Measurements from ENCODE around the gene ELMO3. TPM values are rescaled to one million over a fixed set of nuclear protein-coding genes. Genes with fewer than 3 reads are reported as not detected.

ELMO3 gene
- total and polyA plus RNA-seq, 2 of the 13 experiments (the other 11 are each of a cell fraction or from before 2014, with no cell fraction given), result 2.6 to 4.0 TPM

DNA sequence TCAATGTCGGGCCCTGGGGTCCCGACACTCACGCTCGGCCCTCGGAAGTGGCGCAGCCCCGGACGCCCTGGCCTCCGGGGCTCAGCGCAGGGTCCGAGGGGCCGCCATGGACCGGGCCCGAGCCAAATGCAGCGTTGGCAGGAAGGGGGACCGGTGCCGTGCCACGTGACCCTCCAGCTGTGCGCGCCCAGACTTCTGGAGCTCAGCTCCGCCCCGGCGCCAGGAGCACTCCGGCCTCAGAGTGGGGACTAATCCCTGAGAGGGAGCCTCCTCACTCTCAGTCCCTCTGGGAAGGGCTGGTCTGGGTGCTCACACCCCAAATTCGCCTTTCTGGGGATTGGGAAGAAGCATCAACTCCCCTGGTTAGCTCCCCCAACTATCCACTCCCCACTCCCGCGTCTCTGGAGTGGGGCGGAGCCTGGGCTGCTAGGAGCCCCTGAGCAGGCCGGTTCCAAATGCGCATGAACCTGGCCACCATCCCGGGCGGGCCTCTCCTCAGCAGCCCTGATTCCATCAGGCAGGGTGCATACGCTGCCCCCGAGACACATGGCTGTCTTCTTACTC, 48.0 kb upstream of the ELMO3 start, which contains the start of gene B3GNT9 (continued):
- TF ChIP-seq, protein P1, sequence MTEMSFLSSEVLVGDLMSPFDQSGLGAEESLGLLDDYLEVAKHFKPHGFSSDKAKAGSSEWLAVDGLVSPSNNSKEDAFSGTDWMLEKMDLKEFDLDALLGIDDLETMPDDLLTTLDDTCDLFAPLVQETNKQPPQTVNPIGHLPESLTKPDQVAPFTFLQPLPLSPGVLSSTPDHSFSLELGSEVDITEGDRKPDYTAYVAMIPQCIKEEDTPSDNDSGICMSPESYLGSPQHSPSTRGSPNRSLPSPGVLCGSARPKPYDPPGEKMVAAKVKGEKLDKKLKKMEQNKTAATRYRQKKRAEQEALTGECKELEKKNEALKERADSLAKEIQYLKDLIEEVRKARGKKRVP (CRISPR knock-in tag; IDR thresholded peaks at IDR 0.05), result 0 out of 4 replicates have a peak, but pooled peaks of 1 of the 2 experiments have one; percentile 17
- TF ChIP-seq, protein P2, sequence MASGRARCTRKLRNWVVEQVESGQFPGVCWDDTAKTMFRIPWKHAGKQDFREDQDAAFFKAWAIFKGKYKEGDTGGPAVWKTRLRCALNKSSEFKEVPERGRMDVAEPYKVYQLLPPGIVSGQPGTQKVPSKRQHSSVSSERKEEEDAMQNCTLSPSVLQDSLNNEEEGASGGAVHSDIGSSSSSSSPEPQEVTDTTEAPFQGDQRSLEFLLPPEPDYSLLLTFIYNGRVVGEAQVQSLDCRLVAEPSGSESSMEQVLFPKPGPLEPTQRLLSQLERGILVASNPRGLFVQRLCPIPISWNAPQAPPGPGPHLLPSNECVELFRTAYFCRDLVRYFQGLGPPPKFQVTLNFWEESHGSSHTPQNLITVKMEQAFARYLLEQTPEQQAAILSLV (CRISPR knock-in tag; IDR thresholded peaks at IDR 0.05; ENCODE audit: borderline replicate concordance), result peak; percentile 67; the same call in 1 of the 2 replicates
- TF ChIP-seq ZNF331 (CRISPR knock-in tag; IDR thresholded peaks at IDR 0.05) (peak; percentile 5; the same call in 1 of the 2 replicates), ZNF501 (CRISPR knock-in tag; IDR thresholded peaks at IDR 0.05) (peak; percentile 70; the same call in 1 of the 2 replicates), SIX1 (CRISPR knock-in tag; IDR thresholded peaks at IDR 0.05; ENCODE audit: borderline replicate concordance) (no peak), HNF1B (CRISPR knock-in tag; IDR thresholded peaks at IDR 0.05) (peak; percentile 74), BORCS8-MEF2B (CRISPR knock-in tag; IDR thresholded peaks at IDR 0.05) (peak; percentile 75; the same call in 1 of the 2 replicates), HNRNPK (IDR thresholded peaks at IDR 0.05; ENCODE audit: low read depth, low read length, poor library complexity, severe bottlenecking) (peak; percentile 68), ATM (IDR thresholded peaks at IDR 0.05; ENCODE audit: borderline replicate concordance) (no peak), ZNF788 (CRISPR knock-in tag; IDR thresholded peaks at IDR 0.05; ENCODE audit: borderline replicate concordance) (0 out of 2 replicates have a peak, but pooled peaks have one; percentile 27), ARNTL (CRISPR knock-in tag; IDR thresholded peaks at IDR 0.05) (peak; percentile 94), TEAD3 (CRISPR knock-in tag; optimal IDR thresholded peaks at IDR 0.05; ENCODE audit: borderline replicate concordance) (peak; percentile 8), ZNF713 (CRISPR knock-in tag; IDR thresholded peaks at IDR 0.05) (0 out of 2 replicates have a peak, but pooled peaks have one; percentile 50), JARID2 (CRISPR knock-in tag; IDR thresholded peaks at IDR 0.05; ENCODE audit: insufficient replicate concordance) (no peak), ZNF747 (CRISPR knock-in tag; IDR thresholded peaks at IDR 0.05; ENCODE audit: borderline replicate concordance) (0 out of 2 replicates have a peak, but pooled peaks have one; percentile 10), DR1 (CRISPR knock-in tag; IDR thresholded peaks at IDR 0.05) (no peak), PAF1 (CRISPR knock-in tag; IDR thresholded peaks at IDR 0.05) (no peak)
- TF ChIP-seq, protein P3, sequence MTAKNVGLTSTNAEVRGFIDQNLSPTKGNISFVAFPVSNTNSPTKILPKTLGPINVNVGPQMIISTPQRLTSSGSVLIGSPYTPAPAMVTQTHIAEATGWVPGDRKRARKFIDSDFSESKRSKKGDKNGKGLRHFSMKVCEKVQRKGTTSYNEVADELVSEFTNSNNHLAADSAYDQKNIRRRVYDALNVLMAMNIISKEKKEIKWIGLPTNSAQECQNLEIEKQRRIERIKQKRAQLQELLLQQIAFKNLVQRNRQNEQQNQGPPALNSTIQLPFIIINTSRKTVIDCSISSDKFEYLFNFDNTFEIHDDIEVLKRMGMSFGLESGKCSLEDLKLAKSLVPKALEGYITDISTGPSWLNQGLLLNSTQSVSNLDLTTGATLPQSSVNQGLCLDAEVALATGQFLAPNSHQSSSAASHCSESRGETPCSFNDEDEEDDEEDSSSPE (CRISPR knock-in tag; IDR thresholded peaks at IDR 0.05), result peak; percentile 66
- TF ChIP-seq, protein P4, sequence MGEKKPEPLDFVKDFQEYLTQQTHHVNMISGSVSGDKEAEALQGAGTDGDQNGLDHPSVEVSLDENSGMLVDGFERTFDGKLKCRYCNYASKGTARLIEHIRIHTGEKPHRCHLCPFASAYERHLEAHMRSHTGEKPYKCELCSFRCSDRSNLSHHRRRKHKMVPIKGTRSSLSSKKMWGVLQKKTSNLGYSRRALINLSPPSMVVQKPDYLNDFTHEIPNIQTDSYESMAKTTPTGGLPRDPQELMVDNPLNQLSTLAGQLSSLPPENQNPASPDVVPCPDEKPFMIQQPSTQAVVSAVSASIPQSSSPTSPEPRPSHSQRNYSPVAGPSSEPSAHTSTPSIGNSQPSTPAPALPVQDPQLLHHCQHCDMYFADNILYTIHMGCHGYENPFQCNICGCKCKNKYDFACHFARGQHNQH (CRISPR knock-in tag; IDR thresholded peaks at IDR 0.05), result peak; percentile 75; the same call in 1 of the 2 replicates
- TF ChIP-seq, protein P5, sequence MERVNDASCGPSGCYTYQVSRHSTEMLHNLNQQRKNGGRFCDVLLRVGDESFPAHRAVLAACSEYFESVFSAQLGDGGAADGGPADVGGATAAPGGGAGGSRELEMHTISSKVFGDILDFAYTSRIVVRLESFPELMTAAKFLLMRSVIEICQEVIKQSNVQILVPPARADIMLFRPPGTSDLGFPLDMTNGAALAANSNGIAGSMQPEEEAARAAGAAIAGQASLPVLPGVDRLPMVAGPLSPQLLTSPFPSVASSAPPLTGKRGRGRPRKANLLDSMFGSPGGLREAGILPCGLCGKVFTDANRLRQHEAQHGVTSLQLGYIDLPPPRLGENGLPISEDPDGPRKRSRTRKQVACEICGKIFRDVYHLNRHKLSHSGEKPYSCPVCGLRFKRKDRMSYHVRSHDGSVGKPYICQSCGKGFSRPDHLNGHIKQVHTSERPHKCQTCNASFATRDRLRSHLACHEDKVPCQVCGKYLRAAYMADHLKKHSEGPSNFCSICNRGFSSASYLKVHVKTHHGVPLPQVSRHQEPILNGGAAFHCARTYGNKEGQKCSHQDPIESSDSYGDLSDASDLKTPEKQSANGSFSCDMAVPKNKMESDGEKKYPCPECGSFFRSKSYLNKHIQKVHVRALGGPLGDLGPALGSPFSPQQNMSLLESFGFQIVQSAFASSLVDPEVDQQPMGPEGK (CRISPR knock-in tag; IDR thresholded peaks at IDR 0.05), result no peak

Data from HepG2 (cell line).